GM23248 (cell line): Measurements from ENCODE around the gene DENND1A. TPM values are rescaled to one million over a fixed set of nuclear protein-coding genes. Genes with fewer than 3 reads are reported as not detected.
"Not testable (repeated sequence)": the region's sequence is repeated elsewhere in the genome, so short reads cannot be mapped to it uniquely, and the experiment has no call there.

Source experiments
- DNase-seq: peaks from one replicate; pipeline ENCODE4 v3.0.0-alpha.2; 2015
- H2AFZ ChIP-seq: fragments of 200-600 bp; sonication (generic); 2 replicates; pipeline ENCODE4 v1.6.1; 2016; ENCODE audit warnings: antibody characterized with exemption
- H3F3A ChIP-seq: fragments of 200-600 bp; sonication (generic); 2 replicates; pipeline ENCODE4 v1.6.1; 2016; ENCODE audit warnings: mild to moderate bottlenecking, antibody characterized with exemption, mixed run types; ENCODE audit not compliant: insufficient read depth
- H3K27ac ChIP-seq: fragments of 200-600 bp; sonication (generic); 2 replicates; pipeline ENCODE4 v1.5.1; 2016; ENCODE audit warnings: mild to moderate bottlenecking
- H3K27me3 ChIP-seq: fragments of 200-600 bp; sonication (generic); replicated peaks from 2 replicates; pipeline ENCODE4 v1.6.1; 2016; ENCODE audit warnings: mild to moderate bottlenecking; ENCODE audit not compliant: insufficient read depth
- H3K36me3 ChIP-seq: fragments of 200-600 bp; sonication (generic); 2 replicates; pipeline ENCODE4 v1.6.1; 2016; ENCODE audit warnings: low read depth, mild to moderate bottlenecking
- H3K4me1 ChIP-seq: fragments of 200-600 bp; sonication (generic); 2 replicates; pipeline ENCODE4 v1.6.1; 2016; ENCODE audit warnings: mild to moderate bottlenecking; ENCODE audit not compliant: insufficient read depth
- H3K4me2 ChIP-seq: fragments of 200-600 bp; sonication (generic); one replicate; pipeline ENCODE4 v1.6.1; 2016; ENCODE audit warnings: mild to moderate bottlenecking; ENCODE audit not compliant: unreplicated experiment
- H3K4me3 ChIP-seq: fragments of 200-600 bp; sonication (generic); 2 replicates; pipeline ENCODE4 v1.5.1; 2016; ENCODE audit warnings: mild to moderate bottlenecking
- H3K79me2 ChIP-seq: fragments of 200-600 bp; sonication (generic); 2 replicates; pipeline ENCODE4 v1.6.1; 2016; ENCODE audit warnings: mild to moderate bottlenecking; ENCODE audit not compliant: insufficient read depth
- H3K9ac ChIP-seq: fragments of 200-600 bp; sonication (generic); 2 replicates; pipeline ENCODE4 v1.6.1; 2016; ENCODE audit warnings: mild to moderate bottlenecking
- H3K9me2 ChIP-seq: fragments of 200-600 bp; sonication (generic); 2 replicates; pipeline ENCODE4 v1.6.1; 2016; ENCODE audit warnings: mixed run types, mild to moderate bottlenecking, moderate library complexity; ENCODE audit not compliant: insufficient read depth
- H3K9me3 ChIP-seq: fragments of 200-600 bp; sonication (generic); one replicate; pipeline ENCODE4 v1.6.1; 2017; ENCODE audit warnings: low read depth
- H4K20me1 ChIP-seq: fragments of 200-600 bp; sonication (generic); 2 replicates; pipeline ENCODE4 v1.6.0; 2016; ENCODE audit not compliant: insufficient read depth
- EZH2 ChIP-seq: fragments of 200-600 bp; sonication (generic); IDR thresholded peaks from 2 replicates; pipeline ENCODE4 v1.6.1; 2018; ENCODE audit warnings: antibody characterized with exemption, mild to moderate bottlenecking; ENCODE audit not compliant: insufficient read depth, poor library complexity, severe bottlenecking
- EZH2phosphoT487 ChIP-seq: fragments of 200-600 bp; sonication (generic); IDR thresholded peaks from 2 replicates; pipeline ENCODE4 v1.6.1; 2018; ENCODE audit warnings: antibody characterized with exemption, moderate library complexity, mild to moderate bottlenecking, low read depth; ENCODE audit not compliant: insufficient read depth
- WGBS, 2 experiments: methylation state at CpG; one replicate each; pipeline ENCODE4 v1.1.6; 2015 to 2017; ENCODE audit warnings: low lambda C conversion rate in 2 of 2, low coverage in 1 of 2; ENCODE audit errors: missing lambda C conversion rate in 2 of 2; 5-methylcytosine and 5-hydroxymethylcytosine counted together
- in situ Hi-C: fragments of 300-500 bp; cut with MboI; formaldehyde crosslinking; loops from 2 replicates; pipeline ENCODE4 v1.15.0; 2020
- polyA plus RNA-seq: library from polyadenylated mRNA; unstranded; fragments of >200 nt; fragmentation: Nextera tagmentation; extraction: Ambion mirVana; gene quantifications from 2 replicates; pipeline ENCODE4 v1.2.1, GENCODE V29; 2016
- total RNA-seq: library from RNA; depleted of rRNA; stranded (reverse); fragments of >200 nt; shearing (Covaris generic); gene quantifications from 2 replicates; pipeline ENCODE4 v1.2.3, GENCODE V29; 2014

Gene DENND1A
- total and polyA plus RNA-seq, 2 experiments from 2014 or later, result 13.2 to 16.4 TPM

- in situ Hi-C loops, result no loop called here
- H3K4me2 ChIP-seq, result no peak overlapping the region
- H3K27ac ChIP-seq, result no peak overlapping the region
- no peaks in the 10 kb centered on the region for H3K79me2 ChIP-seq
- H3K27me3 ChIP-seq, result no peaks in the 10 kb centered on the region
- H4K20me1 ChIP-seq, result no peaks in the 10 kb centered on the region
- no peak overlapping the region for H3K9ac ChIP-seq
- peak overlapping the region; percentile 33; the same call in 1 of the 2 replicates for H2AFZ ChIP-seq
- H3K9me3 ChIP-seq, result no peaks in the 10 kb centered on the region
- H3F3A ChIP-seq, result no peaks in the 10 kb centered on the region
- WGBS, 2 experiments, result 28 to 33% methylated on average over 13 of the region's 13 CpGs
- H3K4me3 ChIP-seq, result no peak overlapping the region
- H3K36me3 ChIP-seq, result no peaks in the 10 kb centered on the region
- TF ChIP-seq EZH2, result no peak
- TF ChIP-seq EZH2phosphoT487, result no peak
- H3K9me2 ChIP-seq, result no peaks in the 10 kb centered on the region
- DNase-seq, result peak; percentile 8
- no peaks in the 10 kb centered on the region for H3K4me1 ChIP-seq
Measured at GRCh38 chr9:123400926-123401503, 528.9 kb downstream of the DENND1A start.

DNA sequence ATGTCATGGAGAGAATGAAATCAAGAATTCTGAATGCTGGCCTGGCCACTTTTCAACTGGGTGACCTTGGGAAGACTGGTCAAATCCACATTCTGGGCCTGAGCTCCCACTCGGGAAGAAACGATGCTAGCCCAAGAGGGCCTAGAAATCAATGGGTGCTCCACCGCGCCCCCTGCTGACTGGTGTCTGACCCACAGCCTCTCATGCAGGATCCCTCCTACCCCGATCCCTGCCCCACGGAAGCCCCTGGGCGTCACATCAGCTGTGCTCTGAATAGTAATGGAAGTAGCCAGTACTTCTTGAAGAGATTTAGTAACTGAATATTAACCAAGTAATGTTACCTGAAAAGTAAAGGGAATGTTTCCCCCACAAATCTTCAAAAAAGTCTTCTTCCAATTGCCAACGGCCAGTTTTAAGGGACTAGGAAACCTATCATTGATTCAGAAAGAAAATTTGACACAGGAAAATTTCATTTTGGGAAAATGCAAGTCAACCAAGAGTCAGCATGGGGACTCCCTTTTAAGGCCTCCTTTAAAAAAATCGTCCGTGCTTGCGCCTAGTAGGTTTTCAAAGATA lies 530.0 kb downstream of the DENND1A start:
- Histone ChIP-seq H3K4me1 (no peaks in the 10 kb centered on the region), H3K9me2 (no peaks in the 10 kb centered on the region), H3K27ac (no peak overlapping the region), H3K4me2 (no peak overlapping the region), H2AFZ (no peak overlapping the region), H3K79me2 (no peaks in the 10 kb centered on the region), H3K9me3 (no peaks in the 10 kb centered on the region), H3K4me3 (no peak overlapping the region), H3K27me3 (no peaks in the 10 kb centered on the region), H4K20me1 (no peaks in the 10 kb centered on the region), H3F3A (no peaks in the 10 kb centered on the region), H3K9ac (no peak overlapping the region), H3K36me3 (no peaks in the 10 kb centered on the region)
- in situ Hi-C loops, result no loop called here
- peak; percentile 20 for DNase-seq
- TF ChIP-seq EZH2phosphoT487 (no peak), EZH2 (no peak)
- WGBS, 2 experiments, result 88 to 91% methylated on average over 11 of the region's 11 CpGs

DNA sequence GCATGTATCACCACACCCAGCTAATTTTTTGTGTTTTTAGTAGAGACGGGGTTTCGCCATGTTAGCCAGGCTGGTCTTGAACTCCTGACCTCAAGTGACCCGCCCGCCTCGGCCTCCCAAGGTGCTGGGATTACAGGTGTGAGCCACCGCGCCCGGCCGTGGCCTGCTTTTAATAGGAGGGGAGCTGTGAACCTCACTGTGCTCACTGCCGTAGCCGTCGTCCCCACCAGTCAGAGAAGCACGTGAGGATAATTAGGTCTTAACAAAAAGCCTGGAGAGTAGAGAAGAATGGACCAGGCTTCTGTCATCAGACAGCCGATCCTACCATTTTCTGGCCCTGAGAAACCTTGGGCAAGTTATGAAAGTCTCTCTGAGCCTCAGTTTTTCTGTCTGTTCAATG lies 531.0 kb downstream of the DENND1A start:
- H3K4me3 ChIP-seq, H3K9ac ChIP-seq, H4K20me1 ChIP-seq, H3K79me2 ChIP-seq, H3K36me3 ChIP-seq, in situ Hi-C loops, H3K9me2 ChIP-seq, H3K27me3 ChIP-seq, H3K9me3 ChIP-seq, H3K4me2 ChIP-seq, H2AFZ ChIP-seq, H3K4me1 ChIP-seq, H3F3A ChIP-seq, DNase-seq, H3K27ac ChIP-seq: not testable (repeated sequence)
- 92 to 95% methylated on average over 14 of the region's 14 CpGs for WGBS, 2 experiments

DNA sequence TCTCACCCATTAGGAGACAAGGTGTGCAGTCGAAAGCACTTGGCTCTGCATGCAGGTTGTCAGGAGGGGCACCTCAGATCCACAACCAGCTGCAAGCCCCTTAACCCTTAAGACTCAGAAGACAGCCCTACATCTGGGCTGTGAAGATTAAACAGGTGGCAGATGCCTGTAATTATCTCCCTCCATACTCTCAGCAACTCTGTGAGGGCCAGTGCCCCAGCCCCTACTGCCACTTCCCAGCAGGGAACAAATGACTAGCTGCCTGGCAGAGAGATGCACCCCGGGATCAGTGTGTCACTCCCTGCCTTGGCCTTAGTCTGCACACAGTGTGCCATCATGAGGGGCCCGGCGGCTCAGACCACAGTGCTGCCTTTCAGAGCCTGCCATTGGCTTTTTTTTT lies 532.0 kb downstream of the DENND1A start:
- Histone ChIP-seq H3K4me1 (no peaks in the 10 kb centered on the region), H3K79me2 (no peaks in the 10 kb centered on the region), H3K9me3 (no peaks in the 10 kb centered on the region), H3K9ac (no peak overlapping the region), H3K36me3 (no peaks in the 10 kb centered on the region), H2AFZ (no peak overlapping the region), H3K27me3 (no peaks in the 10 kb centered on the region), H4K20me1 (no peaks in the 10 kb centered on the region), H3K9me2 (no peaks in the 10 kb centered on the region), H3K4me3 (no peak overlapping the region), H3K4me2 (no peak overlapping the region), H3K27ac (no peak overlapping the region), H3F3A (no peaks in the 10 kb centered on the region)
- in situ Hi-C loops, result no loop called here
- TF ChIP-seq EZH2 (no peak), EZH2phosphoT487 (no peak)
- DNase-seq, result no peak
- WGBS, 2 experiments, result 88 to 93% methylated on average over 4 of the region's 4 CpGs
